Measurements from ENCODE around the gene RILP.
"Not testable (repeated sequence)": the region's sequence is repeated elsewhere in the genome, so short reads cannot be mapped to it uniquely, and the experiment has no call there.

The RILP gene, protein sequence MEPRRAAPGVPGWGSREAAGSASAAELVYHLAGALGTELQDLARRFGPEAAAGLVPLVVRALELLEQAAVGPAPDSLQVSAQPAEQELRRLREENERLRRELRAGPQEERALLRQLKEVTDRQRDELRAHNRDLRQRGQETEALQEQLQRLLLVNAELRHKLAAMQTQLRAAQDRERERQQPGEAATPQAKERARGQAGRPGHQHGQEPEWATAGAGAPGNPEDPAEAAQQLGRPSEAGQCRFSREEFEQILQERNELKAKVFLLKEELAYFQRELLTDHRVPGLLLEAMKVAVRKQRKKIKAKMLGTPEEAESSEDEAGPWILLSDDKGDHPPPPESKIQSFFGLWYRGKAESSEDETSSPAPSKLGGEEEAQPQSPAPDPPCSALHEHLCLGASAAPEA
- 1.8 to 2.7 reads per million in 2 experiments for total RNA-seq

DNA sequence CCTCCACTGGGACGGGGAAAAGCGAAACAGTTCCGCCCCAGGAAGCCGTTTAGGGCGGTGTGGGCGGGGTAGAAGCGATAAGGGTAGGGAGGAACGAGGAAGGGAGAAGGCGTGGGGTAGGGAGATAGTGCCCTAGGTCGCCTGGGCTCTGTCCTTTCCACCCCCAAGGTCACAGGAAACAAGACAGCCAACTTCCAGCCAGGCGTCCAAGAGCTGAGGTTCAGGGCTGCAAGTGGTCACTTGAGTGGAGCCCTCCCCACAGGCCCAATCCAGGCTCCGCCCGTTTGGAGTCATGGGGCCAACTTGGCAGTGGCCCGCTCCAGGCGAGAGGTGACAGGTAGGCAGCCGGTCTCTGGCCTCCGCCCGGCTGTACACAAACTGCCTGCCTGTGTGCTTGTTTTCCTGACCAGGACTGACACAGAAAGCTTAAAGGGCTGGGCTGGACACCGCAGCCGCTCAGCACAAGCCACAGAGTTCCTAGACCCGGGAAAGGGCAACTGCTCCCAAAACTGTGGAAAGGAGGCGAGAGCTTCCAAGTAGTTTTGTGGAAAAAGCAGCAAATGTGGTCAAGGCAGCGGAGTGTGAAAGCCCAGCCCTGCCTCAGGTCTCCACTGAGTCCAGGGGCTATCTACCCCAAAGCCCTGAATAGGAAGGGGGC lies at the start of gene RILP:
TSS of gene RILP (minus strand) at position 23 of the 658 bp plus-strand sequence. CDS start 62 bp downstream, outside the sequence.
- no peak for DNase-seq (ENCODE audit: low read depth)

- no peak for DNase-seq (ENCODE audit: low read depth)
Observed at GRCh38 chr17:1697681-1698080, 48.0 kb upstream of the RILP start.

DNA sequence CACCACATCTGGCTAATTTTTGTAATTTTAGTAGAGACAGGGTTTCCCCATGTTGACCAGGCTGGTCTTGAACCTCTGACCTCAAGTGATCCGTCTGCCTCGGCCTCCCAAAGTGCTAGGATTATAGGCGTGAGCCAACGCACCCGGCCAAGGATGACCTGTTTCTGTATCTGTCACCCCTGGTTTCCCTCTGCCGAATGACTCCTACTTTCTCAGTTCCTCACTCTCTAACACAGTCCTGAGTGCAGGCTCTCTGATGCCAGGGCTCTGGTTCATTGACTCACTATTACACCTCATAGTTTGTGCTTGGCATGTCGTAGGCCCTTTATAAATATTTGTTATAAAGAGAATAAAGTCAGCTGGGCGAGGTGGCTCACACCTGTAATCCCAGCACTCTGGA lies 45.7 kb upstream of the RILP start:
- no peak for DNase-seq (ENCODE audit: low read depth)

DNA sequence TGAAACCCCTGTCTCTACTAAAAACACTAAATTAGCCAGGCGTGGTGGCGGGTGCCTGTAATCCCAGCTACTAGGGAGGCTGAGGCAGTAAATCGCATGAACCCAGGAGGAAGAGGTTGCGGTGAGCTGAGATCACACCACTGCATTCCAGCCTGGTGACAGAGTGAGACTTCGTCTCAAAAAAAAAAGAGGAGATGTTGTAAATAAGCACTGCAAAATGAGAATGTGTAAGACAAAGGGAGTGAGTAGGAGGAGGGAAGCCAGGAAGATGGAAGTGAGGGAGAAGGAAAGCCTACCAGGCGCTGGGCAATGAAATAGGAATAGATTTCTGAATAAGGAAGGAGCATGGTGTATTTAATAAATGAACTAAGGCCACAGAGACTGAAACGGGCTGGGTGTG lies 43.7 kb upstream of the RILP start:
- DNase-seq (ENCODE audit: low read depth) = no peak

GRCh38 chr17:1690544-1691221 lies 41.0 kb upstream of the RILP start:
- DNase-seq (ENCODE audit: low read depth) = no peak

DNA sequence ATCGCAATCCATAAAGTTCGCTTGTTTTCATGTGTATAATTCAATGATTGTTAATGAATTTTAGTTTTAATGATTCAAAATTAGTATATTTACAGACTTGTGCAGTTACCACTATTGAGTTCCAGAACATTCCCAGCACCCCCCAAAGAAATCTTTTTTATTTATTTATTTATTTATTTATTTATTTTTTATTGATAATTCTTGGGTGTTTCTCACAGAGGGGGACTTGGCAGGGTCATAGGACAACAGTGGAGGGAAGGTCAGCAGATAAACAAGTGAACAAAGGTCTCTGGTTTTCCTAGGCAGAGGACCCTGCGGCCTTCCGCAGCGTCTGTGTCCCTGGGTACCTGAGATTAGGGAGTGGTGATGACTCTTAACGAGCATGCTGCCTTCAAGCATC lies 38.7 kb upstream of the RILP start:
- DNase-seq (ENCODE audit: low read depth) = not testable (repeated sequence)

GRCh38 chr17:1686086-1686485 lies 36.4 kb upstream of the RILP start:
- DNase-seq (ENCODE audit: low read depth) = no peak

- peak; percentile 97 for DNase-seq (ENCODE audit: low read depth)
Observed at GRCh38 chr17:1684378-1685189, 34.9 kb upstream of the RILP start, which contains the start of gene PRPF8. PRPF8 (minus strand) TSS chr17:1684867; CDS start chr17:1684571, 296 bp downstream.

GRCh38 chr17:1683459-1683858 lies 33.8 kb upstream of the RILP start:
- DNase-seq (ENCODE audit: low read depth) = no peak

GRCh38 chr17:1676401-1676800 lies 26.7 kb upstream of the RILP start:
- no peak for DNase-seq (ENCODE audit: low read depth)

DNA sequence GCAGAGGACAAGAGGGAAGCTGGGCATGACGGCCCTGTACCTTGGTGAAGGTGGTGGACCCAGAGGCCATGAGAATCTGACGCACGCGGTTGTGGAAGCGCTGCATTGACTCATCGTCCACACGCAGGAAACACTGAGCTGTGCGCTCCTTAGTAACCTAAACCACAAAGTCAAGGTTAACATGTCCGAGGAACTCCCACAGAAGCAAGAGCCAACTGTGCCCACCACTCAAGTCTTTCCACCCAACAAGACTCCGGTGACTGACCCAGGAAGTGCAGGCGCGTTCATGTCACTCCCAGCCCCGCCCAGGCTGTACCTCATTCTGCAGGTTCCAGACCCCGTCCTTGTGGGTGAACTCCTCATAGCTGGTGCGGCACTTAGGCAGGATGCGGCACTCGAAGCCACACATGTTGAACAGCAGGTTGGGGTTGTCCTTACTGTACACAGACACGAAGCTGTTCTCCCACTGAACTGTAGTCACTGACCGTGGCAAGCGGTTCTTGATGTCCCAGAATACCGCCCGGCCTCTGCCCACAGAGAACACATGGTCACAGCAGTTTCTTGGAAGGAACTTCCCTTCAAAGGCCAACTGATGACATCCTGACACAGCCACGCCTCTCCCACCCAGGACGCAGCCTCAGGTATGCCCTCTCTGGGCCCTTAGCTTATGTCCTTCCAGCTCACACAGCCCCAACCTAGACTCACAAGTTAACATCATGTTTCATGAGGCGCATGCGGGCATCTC lies 23.5 kb upstream of the RILP start:
- no peak for DNase-seq (ENCODE audit: low read depth)

- not testable (repeated sequence) for DNase-seq (ENCODE audit: low read depth)
Observed at GRCh38 chr17:1663934-1664333, 14.3 kb upstream of the RILP start.

- no peak for DNase-seq (ENCODE audit: low read depth)
Observed at GRCh38 chr17:1661045-1661444, 11.4 kb upstream of the RILP start.

DNA sequence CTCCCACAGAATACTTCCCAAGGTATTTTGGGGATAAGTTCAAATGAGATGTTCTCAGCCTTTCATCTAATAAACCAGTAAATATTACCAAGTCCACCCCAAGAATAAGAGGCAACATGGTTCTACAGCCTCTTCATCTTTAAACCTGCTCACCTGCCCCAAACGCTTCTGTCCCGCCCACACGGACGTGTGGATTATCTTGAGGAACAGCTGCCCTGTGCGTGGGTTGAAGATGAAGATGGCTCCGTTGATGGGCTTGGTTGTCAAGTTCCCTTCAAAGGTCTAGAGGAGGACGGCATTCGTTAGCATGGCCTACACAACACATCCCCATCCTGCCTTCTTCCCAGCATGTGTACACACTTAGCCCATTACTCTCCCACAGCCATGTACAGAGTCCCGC lies 8.4 kb upstream of the RILP start:
- no peak for DNase-seq (ENCODE audit: low read depth)

- no peak for DNase-seq (ENCODE audit: low read depth)
Observed at GRCh38 chr17:1653735-1654134, 4.1 kb upstream of the RILP start.

DNA sequence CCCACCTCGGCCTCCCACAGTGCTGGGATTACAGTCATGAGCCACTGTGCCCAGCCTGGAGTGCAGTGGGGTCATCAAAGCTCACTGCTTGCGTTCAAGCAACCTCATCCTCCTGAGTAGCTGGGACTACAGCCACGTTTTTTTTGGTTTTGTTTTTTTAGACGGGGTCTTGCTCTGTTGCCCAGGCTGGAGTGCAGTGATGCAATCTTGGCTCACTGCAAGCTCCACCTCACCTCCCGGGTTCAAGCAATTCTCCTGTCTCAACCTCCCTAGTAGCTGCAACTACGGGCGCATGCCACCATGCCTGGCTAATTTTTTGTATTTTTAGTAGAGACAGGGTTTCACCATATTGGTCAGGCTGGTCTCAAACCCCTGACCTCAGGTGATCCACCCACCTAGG lies 3.1 kb upstream of the RILP start:
- DNase-seq (ENCODE audit: low read depth) = not testable (repeated sequence)

- DNase-seq (ENCODE audit: low read depth) = no peak
Observed at GRCh38 chr17:1651559-1651844, 1.8 kb upstream of the RILP start.

GRCh38 chr17:1650731-1651558 lies 1.3 kb upstream of the RILP start:
- DNase-seq (ENCODE audit: low read depth) = no peak

DNA sequence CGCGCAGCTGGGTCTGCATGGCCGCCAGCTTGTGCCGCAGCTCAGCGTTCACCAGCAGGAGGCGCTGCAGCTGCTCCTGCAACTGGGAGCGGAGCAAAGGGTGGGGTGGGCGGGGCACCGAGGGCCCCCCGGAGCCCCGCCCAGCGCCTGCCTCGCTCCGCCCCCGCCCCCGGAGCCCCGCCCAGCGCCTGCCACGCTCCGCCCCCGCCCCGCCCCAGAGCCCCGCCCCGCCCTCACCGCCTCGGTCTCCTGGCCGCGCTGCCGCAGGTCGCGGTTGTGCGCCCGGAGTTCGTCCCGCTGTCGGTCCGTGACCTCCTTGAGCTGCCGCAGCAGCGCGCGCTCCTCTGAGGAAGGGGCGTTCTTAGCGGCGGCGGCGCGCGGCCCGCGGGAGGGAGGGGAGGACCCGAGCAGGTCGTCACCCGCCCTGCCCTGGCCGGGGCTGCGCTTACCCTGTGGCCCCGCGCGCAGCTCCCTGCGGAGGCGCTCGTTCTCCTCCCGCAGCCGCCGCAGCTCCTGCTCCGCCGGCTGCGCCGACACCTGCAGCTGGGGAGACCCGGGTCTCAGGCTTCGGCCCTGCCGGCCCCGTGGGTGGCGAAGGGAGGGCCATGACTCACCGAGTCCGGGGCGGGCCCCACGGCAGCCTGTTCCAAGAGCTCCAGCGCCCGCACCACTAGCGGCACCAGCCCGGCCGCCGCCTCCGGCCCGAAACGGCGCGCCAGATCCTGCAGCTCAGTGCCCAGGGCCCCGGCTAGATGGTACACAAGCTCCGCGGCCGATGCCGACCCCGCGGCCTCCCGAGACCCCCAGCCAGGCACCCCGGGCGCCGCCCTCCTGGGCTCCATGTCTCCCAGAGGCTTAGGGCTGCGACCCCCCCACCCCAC lies 463 bp downstream of the RILP start:
- peak; percentile 94 for DNase-seq (ENCODE audit: low read depth)
